Aorta (tissue), 5 donors: ENCODE data around the gene CMSS1. TPM values are rescaled to one million over a fixed set of nuclear protein-coding genes. Genes with fewer than 3 reads are reported as not detected.

Source experiments
- ATAC-seq: fragments of 200-7000 bp; cut with Tn5 transposase; one replicate; pipeline ENCODE4 v1.9.1; 2022; ENCODE audit warnings: moderate library complexity; ENCODE audit not compliant: low FRiP score
- DNase-seq, 2 donors: peaks; one replicate each; pipeline ENCODE4 v3.0.0-alpha.2; 2020
- H3K27ac ChIP-seq, 2 donors: one replicate each; pipeline ENCODE4 v1.5.1; 2013; ENCODE audit warnings: low read length in 2 of 2, mild to moderate bottlenecking in 2 of 2, moderate library complexity in 2 of 2, control low read depth in 1 of 2, inconsistent platforms in 1 of 2, low read depth in 1 of 2
- H3K27me3 ChIP-seq, 2 donors: one replicate each; pipeline ENCODE4 v1.6.1; 2013; ENCODE audit warnings: control low read depth in 1 of 2, low read length in 1 of 2, mild to moderate bottlenecking in 1 of 2, moderate library complexity in 1 of 2; ENCODE audit not compliant: insufficient read depth in 2 of 2, control insufficient read depth in 1 of 2
- H3K36me3 ChIP-seq, 2 donors: one replicate each; pipeline ENCODE4 v1.6.1; 2013; ENCODE audit warnings: control low read depth in 1 of 2, low read length in 1 of 2, mild to moderate bottlenecking in 1 of 2; ENCODE audit not compliant: insufficient read depth in 2 of 2, control insufficient read depth in 1 of 2
- H3K4me1 ChIP-seq, 2 donors: one replicate each; pipeline ENCODE4 v1.6.1; 2013; ENCODE audit warnings: low read length in 2 of 2, control low read depth in 1 of 2, mild to moderate bottlenecking in 1 of 2, moderate library complexity in 1 of 2; ENCODE audit not compliant: insufficient read depth in 2 of 2, control insufficient read depth in 1 of 2
- H3K4me3 ChIP-seq, 2 donors: one replicate each; pipeline ENCODE4 v1.5.1; 2013; ENCODE audit warnings: low read length in 2 of 2, control low read depth in 1 of 2, mild to moderate bottlenecking in 1 of 2
- H3K9me3 ChIP-seq: one replicate; pipeline ENCODE4 v1.6.1; 2013; ENCODE audit warnings: mild to moderate bottlenecking, low read length; ENCODE audit not compliant: control insufficient read depth
- WGBS, 2 donors: extraction: QIAGEN DNeasy Blood & Tissue Kit; methylation state at CpG; one replicate each; pipeline ENCODE4 v1.1.7; 2013; 5-methylcytosine and 5-hydroxymethylcytosine counted together
- intact Hi-C, 2 donors: fragments of 100-400 bp; cut with DNase I; formaldehyde crosslinking; loops; one replicate each; pipeline versions ENCODE4 v1.14.2 to v1.15.0; 2022
- polyA plus RNA-seq, 2 donors: library from polyadenylated mRNA; stranded (reverse); fragments of 200-250 nt; gene quantifications; one replicate each; pipeline ENCODE4 v1.2.3, GENCODE V29; 2013
- total RNA-seq, 2 donors: library from RNA; stranded (reverse); fragmentation: NEBNext Ultra II Directional; extraction: Animal tissue kit (Norgen Biotek cat#: 25700); gene quantifications; one replicate each; pipeline ENCODE4 v1.2.1, GENCODE V29; 2021
- donor health status: healthy with polysubstance abuse.
- donor health status: Bipolar disorder and iron deficiency.
- donor health status: DM: no; HTN: no; CAD: no.
- donor health status: DM: no; HTN: no; CAD: no.
- donor health status: DM: yes; HTN: yes; CAD: no.

CMSS1 gene
- total and polyA plus RNA-seq, 4 donors, result 21.3 to 36.3 (median 33.3) TPM

GRCh38 chr3:99967796-99968195 is 150.1 kb downstream of the CMSS1 start:
- Histone ChIP-seq H3K27me3 (no peaks in the 10 kb centered on the region), H3K27ac (peak overlapping the region; percentile 34 to 51), H3K36me3 (no peaks in the 10 kb centered on the region), H3K9me3 (no peaks in the 10 kb centered on the region), H3K4me1 (peaks cover 5 to 11% of the 10 kb centered on the region in 2 donors), H3K4me3 (no peak overlapping the region)
- intact Hi-C loops, result loop anchor here (5.0 to 10.0 kb wide), 4 partner anchors 35 to 287 kb away; no protein-coding TSS in a partner anchor
- no peak for ATAC-seq
- WGBS, 2 donors, result 81 to 85% methylated on average over 2 of the region's 2 CpGs
- DNase-seq, result no peak

GRCh38 chr3:99969136-99969535 is 151.5 kb downstream of the CMSS1 start:
- Histone ChIP-seq H3K4me1 (peaks cover 5 to 11% of the 10 kb centered on the region in 2 donors), H3K36me3 (no peaks in the 10 kb centered on the region), H3K9me3 (no peaks in the 10 kb centered on the region), H3K27me3 (no peaks in the 10 kb centered on the region), H3K4me3 (no peak overlapping the region), H3K27ac (no peak overlapping the region)
- DNase-seq (no peak), ATAC-seq (no peak)
- intact Hi-C loops, result loop anchor here (5.0 to 10.0 kb wide), 4 partner anchors 33 to 286 kb away; no protein-coding TSS in a partner anchor
- WGBS, 2 donors, result 88 to 89% methylated on average over 3 of the region's 3 CpGs

- Histone ChIP-seq H3K36me3 (no peaks in the 10 kb centered on the region), H3K27ac (no peak overlapping the region), H3K4me1 (peaks cover 4 to 9% of the 10 kb centered on the region in 2 donors), H3K27me3 (no peaks in the 10 kb centered on the region), H3K4me3 (no peak overlapping the region), H3K9me3 (no peaks in the 10 kb centered on the region)
- intact Hi-C loops, result no loop called here
- ATAC-seq (no peak), DNase-seq (no peak)
- 90 to 92% methylated on average over 1 of the region's 1 CpG for WGBS, 2 donors
Measured at GRCh38 chr3:99970198-99970597, 152.5 kb downstream of the CMSS1 start.

- ATAC-seq (no peak), DNase-seq (no peak)
- intact Hi-C loops, result no loop called here
- H3K4me1 ChIP-seq, result peaks cover 0 to 5% of the 10 kb centered on the region in 2 donors
- 76 to 81% methylated on average over 3 of the region's 3 CpGs for WGBS, 2 donors
- H3K4me3 ChIP-seq, result no peak overlapping the region
- peak overlapping the region; percentile 63 to 98 for H3K27ac ChIP-seq
- H3K36me3 ChIP-seq, result no peaks in the 10 kb centered on the region
- H3K27me3 ChIP-seq, result no peaks in the 10 kb centered on the region
- no peaks in the 10 kb centered on the region for H3K9me3 ChIP-seq
Measured at GRCh38 chr3:99971761-99972160, 154.1 kb downstream of the CMSS1 start.

- H3K27ac ChIP-seq, result peak overlapping the region; percentile 31 to 98
- peak in 1 of 2 donors; percentile 56 for DNase-seq
- H3K36me3 ChIP-seq, result no peaks in the 10 kb centered on the region
- intact Hi-C loops, result no loop called here
- no peak overlapping the region for H3K4me3 ChIP-seq
- peak; percentile 86 for ATAC-seq
- 5 to 9% methylated on average over 8 of the region's 8 CpGs for WGBS, 2 donors
- no peaks in the 10 kb centered on the region for H3K9me3 ChIP-seq
- H3K4me1 ChIP-seq, result peaks cover 0 to 5% of the 10 kb centered on the region in 2 donors
- no peaks in the 10 kb centered on the region for H3K27me3 ChIP-seq
Measured at GRCh38 chr3:99972380-99973104, 154.9 kb downstream of the CMSS1 start.

- Histone ChIP-seq H3K27ac (no peak overlapping the region), H3K36me3 (no peaks in the 10 kb centered on the region), H3K27me3 (no peaks in the 10 kb centered on the region), H3K4me1 (peaks cover 0 to 5% of the 10 kb centered on the region in 2 donors), H3K9me3 (no peaks in the 10 kb centered on the region), H3K4me3 (no peak overlapping the region)
- DNase-seq (no peak), ATAC-seq (no peak)
- 37 to 46% methylated on average over 2 of the region's 2 CpGs for WGBS, 2 donors
- intact Hi-C loops, result no loop called here
Measured at GRCh38 chr3:99974989-99975388, 157.3 kb downstream of the CMSS1 start.

- intact Hi-C loops, result no loop called here
- Histone ChIP-seq H3K4me3 (no peak overlapping the region), H3K9me3 (no peaks in the 10 kb centered on the region), H3K27ac (no peak overlapping the region), H3K4me1 (peaks cover 0 to 5% of the 10 kb centered on the region in 2 donors), H3K27me3 (no peaks in the 10 kb centered on the region), H3K36me3 (no peaks in the 10 kb centered on the region)
- no peak for DNase-seq
- no peak for ATAC-seq
Measured at GRCh38 chr3:99976584-99976983, 158.9 kb downstream of the CMSS1 start.

- H3K27me3 ChIP-seq, result no peaks in the 10 kb centered on the region
- H3K4me1 ChIP-seq, result no peaks in the 10 kb centered on the region
- H3K36me3 ChIP-seq, result no peaks in the 10 kb centered on the region
- H3K27ac ChIP-seq, result no peak overlapping the region
- H3K9me3 ChIP-seq, result no peaks in the 10 kb centered on the region
- WGBS, 2 donors, result 98 to 100% methylated on average over 1 of the region's 1 CpG
- no peak overlapping the region for H3K4me3 ChIP-seq
- intact Hi-C loops, result no loop called here
- DNase-seq, result no peak
- ATAC-seq, result no peak
Measured at GRCh38 chr3:99978221-99978620, 160.6 kb downstream of the CMSS1 start.

GRCh38 chr3:99980606-99981005 is 162.9 kb downstream of the CMSS1 start:
- DNase-seq (no peak), ATAC-seq (no peak)
- H3K27me3 ChIP-seq, result no peaks in the 10 kb centered on the region
- H3K27ac ChIP-seq, result no peak overlapping the region
- 80 to 82% methylated on average over 3 of the region's 3 CpGs for WGBS, 2 donors
- intact Hi-C loops, result no loop called here
- H3K4me1 ChIP-seq, result no peaks in the 10 kb centered on the region
- H3K4me3 ChIP-seq, result no peak overlapping the region
- no peaks in the 10 kb centered on the region for H3K9me3 ChIP-seq
- H3K36me3 ChIP-seq, result no peaks in the 10 kb centered on the region
